Measurements from ENCODE around the gene GRPEL2. TPM values are rescaled to one million over a fixed set of nuclear protein-coding genes. Genes with fewer than 3 reads are reported as not detected.

GRPEL2 gene
- total and polyA plus RNA-seq, 2 experiments from 2014 or later: 20.2 to 62.2 TPM

- H3K4me1 ChIP-seq (ENCODE audit: insufficient read depth): peaks cover 12% of the 10 kb centered on the region
- peaks cover 32% of the 10 kb centered on the region for H3K36me3 ChIP-seq (ENCODE audit: insufficient read depth)
- no peak for TF ChIP-seq ZNF462 (CRISPR knock-in tag; IDR thresholded peaks at IDR 0.05)
- no peak for TF ChIP-seq ETS1 (IDR thresholded peaks at IDR 0.05)
- TF ChIP-seq EZH2 (IDR thresholded peaks at IDR 0.05; ENCODE audit: low read depth, unreplicated experiment): no peak
- TF ChIP-seq REST (IDR thresholded peaks at IDR 0.05; ENCODE audit: unreplicated experiment): no peak
- TF ChIP-seq EZH2phosphoT487 (IDR thresholded peaks at IDR 0.05; ENCODE audit: unreplicated experiment): no peak
- no peak; the same call in 1 of the 2 replicates for TF ChIP-seq POLR2AphosphoS5 (IDR thresholded peaks at IDR 0.05; ENCODE audit: low read depth)
- no peak for TF ChIP-seq NANOG (IDR thresholded peaks at IDR 0.05; ENCODE audit: borderline replicate concordance)
- TF ChIP-seq JUNB (IDR thresholded peaks at IDR 0.05; ENCODE audit: unreplicated experiment): no peak
- TF ChIP-seq CTCF (conservative IDR thresholded peaks at IDR 0.05; ENCODE audit: low read depth in 2 of 2): no peak
- TF ChIP-seq ZNF114 (CRISPR knock-in tag; IDR thresholded peaks at IDR 0.05): no peak
- no peak for TF ChIP-seq STAT1 (IDR thresholded peaks at IDR 0.05; ENCODE audit: unreplicated experiment)
- no peak for TF ChIP-seq CREB1 (CRISPR knock-in tag; IDR thresholded peaks at IDR 0.05; ENCODE audit: low read depth)
- TF ChIP-seq ZNF331 (CRISPR knock-in tag; IDR thresholded peaks at IDR 0.05; ENCODE audit: low read depth): no peak
- DNase-seq (ENCODE audit: low spot score) (no peak), ATAC-seq (no peak)
- peaks cover 50% of the 10 kb centered on the region for H3K36me3 Mint-ChIP-seq (ENCODE audit: low read depth)
- no peak overlapping the region for H3K4me3 ChIP-seq
- H3K27ac ChIP-seq (ENCODE audit: low read depth): no peak overlapping the region
- H4K20me1 ChIP-seq (replicated peaks; ENCODE audit: insufficient read depth): peaks cover 18% of the 10 kb centered on the region
- H3K27me3 Mint-ChIP-seq (ENCODE audit: insufficient read depth, low read depth, poor library complexity): peaks cover 4% of the 10 kb centered on the region
- no peak overlapping the region for H2AFZ ChIP-seq
- no peaks in the 10 kb centered on the region for H3K9me2 ChIP-seq (ENCODE audit: insufficient read depth)
- H3F3A ChIP-seq (replicated peaks; ENCODE audit: low read depth): 0 out of 2 replicates have a peak, but pooled peaks cover 2% of the 10 kb centered on the region
- peaks cover 44% of the 10 kb centered on the region for H3K79me2 ChIP-seq (replicated peaks; ENCODE audit: insufficient read depth)
- no peaks in the 10 kb centered on the region for H3K27me3 ChIP-seq (ENCODE audit: insufficient read depth)
- H3K4me2 ChIP-seq: no peak overlapping the region
- H3K4me3 Mint-ChIP-seq: no peak overlapping the region
- peaks cover 9% of the 10 kb centered on the region for H3K4me1 Mint-ChIP-seq
- H3K9me3 Mint-ChIP-seq: no peaks in the 10 kb centered on the region
- H3K27ac Mint-ChIP-seq: no peak overlapping the region
Observed at GRCh38 chr5:149355688-149356087, 10.4 kb downstream of the GRPEL2 start.
